ENCODE results near the gene CARD19. TPM values are rescaled to one million over a fixed set of nuclear protein-coding genes. Genes with fewer than 3 reads are reported as not detected.
"Not testable (repeated sequence)": the region's sequence is repeated elsewhere in the genome, so short reads cannot be mapped to it uniquely, and the experiment has no call there.

Gene CARD19
- polyA plus RNA-seq, 1 experiment, result 25.2 TPM

DNA sequence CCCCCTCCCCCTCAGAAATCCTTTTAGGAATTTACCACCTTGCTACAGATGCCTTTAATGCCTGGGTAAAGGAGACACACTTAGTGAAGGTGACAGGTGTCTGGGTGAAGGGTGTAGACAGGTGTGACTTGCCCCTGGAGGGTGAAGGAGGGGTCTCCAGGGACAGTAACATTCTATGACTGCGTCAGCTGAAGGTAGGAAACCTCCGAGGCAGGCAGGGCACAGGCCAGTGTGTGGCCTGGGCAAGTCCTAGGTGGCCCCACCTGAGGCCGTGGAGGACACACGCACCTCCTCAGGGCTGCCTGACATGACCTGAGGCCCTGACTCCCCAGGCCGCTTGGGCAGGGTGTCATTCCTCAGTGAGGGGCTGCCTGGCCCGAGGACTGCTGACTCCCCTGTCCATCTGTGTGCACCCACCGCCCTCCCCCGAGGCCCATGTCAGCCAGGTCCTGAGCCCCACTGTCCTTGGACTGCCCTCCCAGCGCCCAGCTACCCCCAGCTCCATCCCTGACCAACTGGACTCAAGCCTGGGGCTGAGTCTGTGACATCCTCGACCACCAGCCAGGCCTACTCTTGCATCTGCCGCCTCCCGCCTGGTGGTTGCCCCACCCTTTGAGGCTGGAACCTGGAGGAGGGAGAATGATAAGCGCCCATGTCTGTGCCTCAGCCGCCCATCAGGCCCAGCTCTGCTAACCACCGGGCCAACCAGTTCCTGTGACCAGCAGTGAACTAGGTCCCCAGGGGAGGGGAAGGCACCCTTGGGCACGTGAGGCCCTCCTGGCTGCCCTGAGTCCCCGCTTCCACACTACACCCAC, 18.4 kb downstream of the CARD19 start:
- H3K9me3 ChIP-seq (ENCODE audit: control insufficient read depth, insufficient read depth, low read length), result no peaks in the 10 kb centered on the region
- no peaks in the 10 kb centered on the region for H3K27me3 ChIP-seq (ENCODE audit: control insufficient read depth, insufficient read depth, low read length)
- ChIA-PET POLR2A (interaction anchor here (0.7 kb wide), 1 partner anchor 65 kb away, joined by 3 read pairs; no protein-coding TSS in a partner anchor), CTCF (no interaction called here)
- TF ChIP-seq, protein P1, sequence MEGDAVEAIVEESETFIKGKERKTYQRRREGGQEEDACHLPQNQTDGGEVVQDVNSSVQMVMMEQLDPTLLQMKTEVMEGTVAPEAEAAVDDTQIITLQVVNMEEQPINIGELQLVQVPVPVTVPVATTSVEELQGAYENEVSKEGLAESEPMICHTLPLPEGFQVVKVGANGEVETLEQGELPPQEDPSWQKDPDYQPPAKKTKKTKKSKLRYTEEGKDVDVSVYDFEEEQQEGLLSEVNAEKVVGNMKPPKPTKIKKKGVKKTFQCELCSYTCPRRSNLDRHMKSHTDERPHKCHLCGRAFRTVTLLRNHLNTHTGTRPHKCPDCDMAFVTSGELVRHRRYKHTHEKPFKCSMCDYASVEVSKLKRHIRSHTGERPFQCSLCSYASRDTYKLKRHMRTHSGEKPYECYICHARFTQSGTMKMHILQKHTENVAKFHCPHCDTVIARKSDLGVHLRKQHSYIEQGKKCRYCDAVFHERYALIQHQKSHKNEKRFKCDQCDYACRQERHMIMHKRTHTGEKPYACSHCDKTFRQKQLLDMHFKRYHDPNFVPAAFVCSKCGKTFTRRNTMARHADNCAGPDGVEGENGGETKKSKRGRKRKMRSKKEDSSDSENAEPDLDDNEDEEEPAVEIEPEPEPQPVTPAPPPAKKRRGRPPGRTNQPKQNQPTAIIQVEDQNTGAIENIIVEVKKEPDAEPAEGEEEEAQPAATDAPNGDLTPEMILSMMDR (IDR thresholded peaks at IDR 0.05; ENCODE audit: low read depth, low read length), result no peak
- no peak for DNase-seq (ENCODE audit: low read depth, low spot score)
- no peak overlapping the region for H3K4me3 ChIP-seq (ENCODE audit: low read depth, low read length)
- no peak overlapping the region for H3K27ac ChIP-seq (ENCODE audit: low read depth, low read length)

- POLR2A ChIA-PET, result no interaction called here
- Histone ChIP-seq H3K4me3 (ENCODE audit: low read depth, low read length) (no peak overlapping the region), H3K27ac (ENCODE audit: low read depth, low read length) (no peak overlapping the region), H3K27me3 (ENCODE audit: control insufficient read depth, insufficient read depth, low read length) (no peaks in the 10 kb centered on the region), H3K9me3 (ENCODE audit: control insufficient read depth, insufficient read depth, low read length) (no peaks in the 10 kb centered on the region)
- no peak for DNase-seq (ENCODE audit: low read depth, low spot score)
- TF ChIP-seq, protein P1 (IDR thresholded peaks at IDR 0.05; ENCODE audit: low read depth, low read length), result no peak
- CTCF ChIA-PET, result no interaction called here
These were observed 18.9 kb downstream of the CARD19 start for GRCh38 chr9:93114984-93115335.

DNA sequence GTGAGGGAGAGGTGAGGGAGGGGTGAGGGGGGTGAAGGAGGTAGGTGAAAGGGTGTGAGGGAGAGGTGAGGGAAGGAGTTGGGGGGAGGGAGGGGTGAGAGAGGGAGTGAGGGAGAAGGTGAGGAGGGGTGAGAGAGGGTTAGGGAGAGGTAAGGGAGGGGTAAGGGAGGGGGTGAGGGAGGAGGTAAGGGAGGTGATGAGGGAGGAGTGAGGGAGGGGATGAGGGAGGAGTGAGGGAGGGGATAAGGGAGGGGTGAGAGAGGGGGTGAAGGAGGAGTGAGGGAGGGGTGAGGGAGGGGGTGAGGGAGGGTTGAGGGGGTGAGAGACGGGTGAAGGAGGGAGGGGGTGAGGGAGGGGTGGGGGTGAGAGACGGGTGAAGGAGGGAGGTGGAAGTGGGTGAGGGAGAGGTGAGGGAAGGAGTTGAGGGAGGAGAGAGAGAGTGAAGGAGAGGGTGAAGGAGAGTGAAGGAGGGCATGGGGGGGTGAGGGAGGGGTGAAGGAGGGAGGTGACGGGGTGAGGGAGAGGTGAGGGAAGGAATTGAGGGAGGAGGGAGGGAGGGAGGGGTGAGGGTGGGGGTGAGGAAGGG, 19.6 kb downstream of the CARD19 start:
- DNase-seq (ENCODE audit: low read depth, low spot score), result no peak
- Histone ChIP-seq H3K27ac (ENCODE audit: low read depth, low read length) (no peak overlapping the region), H3K9me3 (ENCODE audit: control insufficient read depth, insufficient read depth, low read length) (no peaks in the 10 kb centered on the region), H3K4me3 (ENCODE audit: low read depth, low read length) (no peak overlapping the region), H3K27me3 (ENCODE audit: control insufficient read depth, insufficient read depth, low read length) (no peaks in the 10 kb centered on the region)
- ChIA-PET POLR2A (interaction anchor here (0.7 to 1.0 kb wide), 2 partner anchors 18 to 20 kb away, joined by 3 to 5 read pairs; partner anchors contain the start of genes CARD19 and NINJ1), CTCF (interaction anchor here (0.6 to 1.0 kb wide), 2 partner anchors 9 to 190 kb away, joined by 4 read pairs; no protein-coding TSS in a partner anchor)
- TF ChIP-seq, protein P1 (IDR thresholded peaks at IDR 0.05; ENCODE audit: low read depth, low read length), result no peak

GRCh38 chr9:93116072-93116961, 20.3 kb downstream of the CARD19 start:
- TF ChIP-seq, protein P1 (IDR thresholded peaks at IDR 0.05; ENCODE audit: low read depth, low read length), result no peak
- DNase-seq (ENCODE audit: low read depth, low spot score), result no peak
- ChIA-PET POLR2A (interaction anchor here (0.7 to 1.0 kb wide), 3 partner anchors 18 to 20 kb away, joined by 3 to 6 read pairs (median 5); partner anchors contain the start of genes CARD19 and NINJ1), CTCF (interaction anchor here (0.6 to 1.0 kb wide), 2 partner anchors 9 to 189 kb away, joined by 4 read pairs; no protein-coding TSS in a partner anchor)
- no peak overlapping the region for H3K4me3 ChIP-seq (ENCODE audit: low read depth, low read length)
- H3K27ac ChIP-seq (ENCODE audit: low read depth, low read length), result no peak overlapping the region
- H3K9me3 ChIP-seq (ENCODE audit: control insufficient read depth, insufficient read depth, low read length), result no peaks in the 10 kb centered on the region
- no peaks in the 10 kb centered on the region for H3K27me3 ChIP-seq (ENCODE audit: control insufficient read depth, insufficient read depth, low read length)

DNA sequence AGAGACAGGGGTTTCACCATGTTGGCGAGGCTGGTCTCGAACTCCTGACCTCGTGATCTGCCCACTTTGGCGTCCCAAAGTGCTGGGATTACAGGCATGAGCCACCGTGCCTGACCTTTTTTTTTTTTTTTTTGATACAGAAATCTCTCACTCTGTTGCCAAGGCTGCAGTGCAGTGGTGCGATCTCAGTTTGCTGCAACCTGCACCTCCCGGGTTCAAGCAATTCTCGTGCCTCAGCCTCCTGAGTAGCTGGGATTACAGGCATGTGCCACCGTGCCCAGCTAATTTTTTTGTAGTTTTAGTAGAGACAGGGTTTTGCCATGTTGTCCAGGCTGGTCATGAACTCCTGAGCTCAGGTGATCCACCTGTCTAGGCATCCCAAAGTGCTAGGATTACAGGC, 21.5 kb downstream of the CARD19 start:
- DNase-seq (ENCODE audit: low read depth, low spot score); H3K9me3 ChIP-seq (ENCODE audit: control insufficient read depth, insufficient read depth, low read length); H3K27me3 ChIP-seq (ENCODE audit: control insufficient read depth, insufficient read depth, low read length); H3K4me3 ChIP-seq (ENCODE audit: low read depth, low read length); H3K27ac ChIP-seq (ENCODE audit: low read depth, low read length): not testable (repeated sequence)
- CTCF ChIA-PET, result interaction anchor here (3.7 kb wide), 1 partner anchor 9 kb away, joined by 53 read pairs; no protein-coding TSS in a partner anchor
- POLR2A ChIA-PET, result interaction anchor here (0.7 kb wide), 1 partner anchor 21 kb away, joined by 3 read pairs; the partner anchor contains the start of gene CARD19
